H1 (cell line): ENCODE data around the gene CDC42EP1. TPM values are rescaled to one million over a fixed set of nuclear protein-coding genes. Genes with fewer than 3 reads are reported as not detected.

Experiments used
- CHD1 ChIP-seq: IDR thresholded peaks from 2 replicates; pipeline ENCODE4 v1.6.1; 2012; ENCODE audit warnings: low read depth, low read length, improper control_type of control experiment
- NRF1 ChIP-seq: IDR thresholded peaks from 2 replicates; pipeline ENCODE4 v1.6.1; 2011; ENCODE audit warnings: mild to moderate bottlenecking, low read depth, low read length, improper control_type of control experiment
- SP4 ChIP-seq: IDR thresholded peaks from 2 replicates; pipeline ENCODE4 v1.6.1; 2012; ENCODE audit warnings: low read length, inconsistent platforms
- ZNF274 ChIP-seq: IDR thresholded peaks from 2 replicates; pipeline ENCODE4 v1.7.0; 2012; ENCODE audit warnings: low read length, borderline replicate concordance; ENCODE audit errors: extremely low read depth
- polyA plus RNA-seq, 7 experiments: library from polyadenylated mRNA; depleted of rRNA in 3 of 7; stranded (reverse) in 5 of 7; unstranded in 2 of 7; fragments of >200 nt in 5 of 7; fragments of 200-250 nt in 2 of 7; gene quantifications; 1 replicate in 5 of 7; 2 replicates in 1 of 7; 4 replicates in 1 of 7; pipeline versions ENCODE4 v1.2.1 to v1.2.3, GENCODE V29; 2011 to 2013; ENCODE audit warnings: missing spikeins in 2 of 7, mixed read lengths in 2 of 7
- total RNA-seq: library from RNA; stranded (reverse); fragmentation: NEBNext Ultra II Directional; extraction: Animal tissue kit (Norgen Biotek cat#: 25700); gene quantifications from 2 replicates; pipeline ENCODE4 v1.2.1, GENCODE V29; 2021

Gene CDC42EP1
- total and polyA plus RNA-seq, 2 of the 8 experiments (the other 6 are each of a cell fraction or from before 2014, with no cell fraction given), result 8.3 to 11.2 TPM

GRCh38 chr22:37608477-37609239 is 48.4 kb downstream of the CDC42EP1 start, which contains the start of gene GGA1 (continued):
- no peak for TF ChIP-seq SP4
- TF ChIP-seq NRF1, result no peak
- no peak for TF ChIP-seq CHD1
- TF ChIP-seq ZNF274, result no peak
